ENCODE results near the gene HNRNPLL. TPM values are rescaled to one million over a fixed set of nuclear protein-coding genes. Genes with fewer than 3 reads are reported as not detected.
A peak's percentile ranks its signal among the peaks of the same experiment; 100 is the strongest.

HNRNPLL gene
- total RNA-seq, 1 donor from 2014 or later = 47.9 TPM

DNA sequence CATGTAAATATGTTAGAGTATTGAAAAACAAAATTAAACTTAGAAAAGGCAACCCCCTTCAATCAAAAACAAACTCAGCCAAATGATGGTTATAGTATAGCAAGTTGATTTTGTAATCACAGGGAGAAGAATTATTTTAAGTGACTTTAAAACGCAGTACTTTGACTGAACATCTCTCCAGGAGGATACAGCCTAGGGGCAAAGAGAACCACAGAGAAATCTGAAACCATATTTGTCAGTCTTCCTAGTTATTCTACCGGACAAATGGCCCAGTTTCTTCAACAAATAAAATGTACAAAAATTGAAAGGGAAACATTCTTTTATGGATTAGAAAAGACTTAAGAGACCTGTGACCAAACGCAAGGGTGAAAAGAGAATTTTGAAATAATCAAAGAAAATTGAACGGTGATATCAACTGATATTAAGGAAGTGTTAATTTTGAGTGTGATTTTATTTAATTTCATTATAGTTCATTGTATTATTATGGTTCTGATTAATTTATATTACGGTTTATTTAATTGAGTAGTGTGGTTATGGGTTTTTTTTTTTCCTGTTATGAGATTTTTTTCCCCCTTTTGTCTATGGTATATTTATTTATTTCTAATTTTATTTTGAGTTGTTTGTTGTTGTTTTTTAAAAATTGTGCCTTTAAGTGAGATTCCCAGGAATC lies 75.3 kb downstream of the HNRNPLL start:
- no peak for DNase-seq

DNA sequence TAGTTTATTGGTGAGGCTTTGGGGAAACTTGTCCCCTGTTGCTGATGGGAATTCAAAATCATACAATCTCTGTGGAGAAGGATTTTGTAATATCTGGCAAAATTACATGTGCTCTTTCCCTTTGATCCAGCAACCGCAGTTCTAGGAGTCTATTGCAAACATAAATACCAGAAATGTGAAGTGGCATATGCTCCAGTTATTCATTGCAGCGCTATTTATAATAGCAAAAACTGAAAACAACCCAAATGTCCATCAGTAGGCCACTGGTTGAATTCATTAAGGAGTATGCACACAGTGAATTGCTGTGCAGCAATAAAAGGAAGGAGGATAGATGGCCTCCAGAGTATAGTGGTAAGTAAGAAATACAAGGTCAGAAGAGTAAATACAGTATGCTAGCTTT lies 76.5 kb downstream of the HNRNPLL start:
- no peak for DNase-seq

DNA sequence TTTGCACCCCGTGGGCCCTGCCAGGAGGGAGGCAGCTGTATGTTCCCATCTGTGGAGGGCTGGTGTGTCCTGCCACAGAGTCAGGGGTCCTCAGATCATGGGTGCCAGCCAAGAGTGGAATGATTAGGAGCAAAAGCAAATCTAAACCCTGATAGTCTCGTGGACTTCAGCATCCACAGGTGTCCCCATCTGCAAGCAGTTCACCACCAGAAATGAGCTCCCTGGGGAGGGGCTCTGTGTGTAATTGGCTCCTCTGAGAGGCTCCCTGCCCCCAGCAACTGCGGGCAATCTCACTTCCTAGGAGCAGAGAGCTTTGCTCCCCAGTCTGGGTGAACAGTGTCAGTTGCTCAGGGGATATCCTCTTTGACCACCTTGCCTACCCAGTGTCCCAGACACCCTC lies 78.1 kb downstream of the HNRNPLL start:
- no peak for DNase-seq

DNA sequence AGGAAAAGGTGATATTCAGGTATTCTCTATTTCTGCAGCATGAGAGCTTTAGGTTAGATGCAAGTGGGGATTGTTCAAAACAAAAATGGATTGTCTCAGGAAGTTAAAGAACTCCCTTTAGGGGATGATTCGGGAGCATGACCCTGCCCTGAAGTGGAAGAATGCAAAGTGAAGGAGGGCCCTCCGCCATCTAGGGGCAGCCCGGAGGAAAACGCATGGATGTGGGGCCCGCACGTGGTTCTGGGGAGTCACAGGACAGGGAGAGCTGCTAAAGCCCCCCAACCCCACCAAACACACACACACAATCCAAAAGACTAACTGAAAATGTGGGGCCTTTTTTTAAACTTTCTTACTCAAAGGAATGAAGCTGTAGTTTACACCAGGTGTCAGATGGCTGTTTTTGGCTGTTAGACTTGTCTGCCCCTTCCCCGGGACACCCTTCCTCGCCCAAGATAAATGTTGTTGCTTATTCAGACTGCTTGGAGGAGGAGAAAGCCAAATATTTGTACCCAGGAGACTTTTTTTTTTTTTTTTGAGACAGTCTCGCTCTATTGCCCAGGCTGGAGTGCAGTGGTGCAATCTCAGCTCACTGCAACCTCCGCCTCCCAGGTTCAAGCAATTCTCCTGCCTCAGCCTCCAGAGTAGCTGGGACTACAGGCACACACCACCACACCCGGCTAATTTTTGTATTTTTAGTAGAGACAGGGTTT lies 78.8 kb downstream of the HNRNPLL start:
- no peak for DNase-seq

DNA sequence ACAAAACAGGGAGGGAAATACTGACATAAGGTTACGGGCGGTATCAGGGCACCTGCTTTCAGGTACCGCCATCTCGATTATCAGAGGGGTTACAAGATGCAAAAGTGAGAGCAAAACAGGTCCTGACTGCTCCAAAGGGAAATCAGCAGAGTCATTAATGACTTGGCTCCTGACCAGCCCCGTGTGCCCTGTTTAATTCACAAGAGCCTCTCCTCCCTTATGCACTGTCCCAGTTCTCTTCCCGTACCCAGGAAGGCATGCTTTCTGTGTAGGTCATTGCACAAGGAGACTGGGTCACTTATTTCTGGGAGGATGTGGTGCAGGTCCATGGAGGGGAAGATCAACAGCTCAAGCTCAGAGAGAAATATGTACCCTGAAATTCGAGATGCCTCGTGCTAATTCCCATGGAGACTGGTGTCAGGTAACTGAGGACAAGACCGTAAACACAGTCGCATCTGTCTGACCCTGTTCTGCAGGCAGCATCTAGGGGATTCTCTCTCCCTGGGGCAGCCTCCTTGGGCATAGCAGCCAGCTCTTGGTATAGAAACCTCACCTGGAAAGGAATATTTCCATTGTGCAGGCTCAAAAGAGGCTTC lies 79.9 kb downstream of the HNRNPLL start:
- no peak for DNase-seq

DNA sequence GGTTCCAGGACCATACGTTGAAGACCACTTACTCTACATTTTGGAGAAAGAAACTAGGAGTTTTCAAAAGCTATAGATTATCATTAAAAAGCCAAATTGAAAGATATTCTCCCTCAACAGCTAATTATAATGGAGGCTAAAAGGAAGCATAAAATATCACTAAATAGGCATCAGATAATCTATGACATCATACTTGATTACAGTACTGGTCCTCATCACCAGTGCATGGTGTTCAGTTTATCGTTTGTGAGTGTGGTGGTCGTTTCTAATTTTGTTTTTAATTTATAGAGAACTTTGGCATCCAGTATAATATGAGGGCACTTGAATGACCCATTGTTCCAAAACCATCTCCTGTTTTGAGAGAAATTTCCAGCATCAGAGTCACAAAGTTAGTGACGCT lies 80.9 kb downstream of the HNRNPLL start:
- DNase-seq = no peak

DNA sequence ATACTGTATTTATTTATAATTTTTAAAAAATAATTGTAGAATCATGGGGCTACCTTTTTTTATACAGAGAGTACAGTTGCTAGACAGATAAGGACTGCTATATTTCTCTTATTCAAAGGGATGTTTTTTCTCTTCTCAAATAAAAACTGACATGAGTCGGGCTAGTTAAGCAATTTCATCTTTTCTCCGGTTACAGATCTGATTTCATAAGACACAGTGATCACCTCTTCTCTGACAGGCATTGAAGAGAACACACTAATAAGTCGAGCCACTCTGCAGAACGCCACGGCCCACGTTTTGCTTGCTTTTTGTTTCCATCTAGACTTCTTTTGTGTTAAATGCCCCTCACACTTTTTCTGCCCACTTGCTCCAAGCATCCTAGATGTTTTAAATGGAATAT lies 85.4 kb downstream of the HNRNPLL start:
- no peak for DNase-seq

DNA sequence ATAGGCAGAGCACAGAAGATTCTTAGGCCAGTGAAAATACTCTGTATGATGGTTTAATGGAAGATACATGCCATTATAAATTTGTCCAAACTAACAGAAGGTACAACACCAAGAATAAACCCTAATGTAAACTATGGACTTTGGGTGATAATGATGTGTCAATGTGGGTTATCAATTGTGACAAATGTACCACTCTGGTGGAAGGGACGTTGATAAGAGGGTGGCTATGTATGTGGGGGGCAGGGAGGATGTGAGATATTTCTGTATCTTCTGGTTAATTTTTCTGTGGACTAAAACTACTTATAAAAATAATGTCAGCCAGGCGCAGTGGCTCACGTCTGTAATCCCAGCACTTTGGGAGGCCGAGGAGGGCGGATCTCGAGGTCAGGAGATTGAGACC lies 86.2 kb downstream of the HNRNPLL start:
- DNase-seq = no peak

DNA sequence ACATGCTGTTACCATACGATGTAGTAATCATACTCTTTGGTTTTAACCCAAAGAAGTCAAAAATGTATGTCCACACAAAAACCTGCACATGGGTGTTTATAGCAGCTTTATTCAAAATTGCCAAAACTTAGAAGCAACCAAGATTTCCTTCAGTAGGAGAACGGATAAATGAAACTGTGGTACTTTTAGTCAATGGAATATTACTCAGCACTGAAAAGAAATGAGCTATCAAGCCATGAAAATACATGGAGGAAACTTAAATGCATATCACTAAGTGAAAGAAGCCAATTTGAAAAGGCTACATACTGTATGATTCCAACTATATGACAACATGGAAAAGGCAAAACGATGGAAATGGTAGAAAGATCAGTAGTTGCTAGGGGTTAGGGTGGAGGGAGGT lies 86.6 kb downstream of the HNRNPLL start:
- DNase-seq = no peak

DNA sequence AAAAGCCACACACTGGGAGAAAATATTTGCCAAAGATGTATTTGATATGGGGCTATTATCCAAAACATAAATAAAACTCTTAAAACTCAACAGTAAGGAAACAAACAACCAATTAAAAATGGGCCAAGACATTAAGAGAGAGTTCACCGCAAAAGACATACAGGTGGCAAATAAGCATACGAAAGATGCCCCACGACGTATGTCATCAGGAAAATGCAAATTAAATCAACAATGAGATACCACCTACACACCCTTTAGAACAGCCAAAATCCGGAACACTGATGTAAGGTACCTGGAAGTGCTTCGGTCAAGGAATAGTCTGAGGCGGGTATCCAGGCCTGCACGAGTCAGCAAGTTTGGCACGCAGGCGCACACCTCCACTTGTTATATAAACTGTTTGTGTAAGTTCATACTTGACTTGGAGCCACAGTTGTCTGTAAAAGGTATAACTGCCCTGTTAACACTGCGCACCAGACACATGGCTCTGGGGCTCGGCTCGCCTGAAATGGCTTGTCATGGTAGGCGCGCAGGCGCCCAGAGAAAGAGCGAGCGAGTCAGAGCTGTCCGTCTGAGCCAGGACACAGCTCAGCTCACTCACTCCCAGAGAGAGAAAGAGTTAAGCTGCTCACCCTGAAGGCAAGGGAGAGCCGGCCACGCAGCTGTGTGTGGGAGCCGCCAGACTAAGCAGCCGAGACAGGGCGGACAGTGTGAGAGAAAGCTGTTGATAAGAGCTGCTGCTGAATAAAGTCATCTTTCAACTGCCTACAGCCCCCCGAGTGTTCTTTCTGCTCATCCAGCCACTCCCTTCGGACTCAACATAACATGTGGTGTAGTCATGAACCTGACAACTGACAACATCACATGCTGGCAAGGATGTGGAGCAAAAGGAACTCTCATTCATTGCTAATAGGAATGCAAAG lies 87.3 kb downstream of the HNRNPLL start:
- DNase-seq = peak; percentile 75

DNA sequence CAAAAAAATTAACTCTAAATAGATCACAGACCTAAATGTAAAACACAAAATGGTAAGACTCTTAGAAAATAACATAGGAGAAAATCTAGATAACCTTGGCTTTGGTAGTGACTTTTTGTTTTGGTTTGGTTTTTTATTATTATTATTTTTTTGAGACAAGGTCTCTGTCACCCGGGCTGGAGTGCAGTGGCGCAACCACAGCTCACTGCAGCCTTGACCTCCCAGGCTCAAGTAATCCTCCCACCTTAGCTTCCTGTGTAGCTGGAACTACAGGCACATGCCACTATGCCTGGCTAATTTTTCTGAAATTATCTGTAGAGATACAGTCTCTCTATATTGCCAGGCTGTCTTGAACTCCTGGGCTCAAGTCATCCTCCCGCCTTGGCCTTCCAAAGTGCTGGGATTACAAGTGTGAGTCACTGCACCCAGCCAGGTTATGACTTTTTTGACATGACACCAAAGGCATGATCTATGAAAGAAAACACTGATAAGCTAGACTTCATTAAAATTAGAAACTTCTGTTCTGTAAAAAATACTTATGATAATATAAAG lies 88.0 kb downstream of the HNRNPLL start:
- no peak for DNase-seq

DNA sequence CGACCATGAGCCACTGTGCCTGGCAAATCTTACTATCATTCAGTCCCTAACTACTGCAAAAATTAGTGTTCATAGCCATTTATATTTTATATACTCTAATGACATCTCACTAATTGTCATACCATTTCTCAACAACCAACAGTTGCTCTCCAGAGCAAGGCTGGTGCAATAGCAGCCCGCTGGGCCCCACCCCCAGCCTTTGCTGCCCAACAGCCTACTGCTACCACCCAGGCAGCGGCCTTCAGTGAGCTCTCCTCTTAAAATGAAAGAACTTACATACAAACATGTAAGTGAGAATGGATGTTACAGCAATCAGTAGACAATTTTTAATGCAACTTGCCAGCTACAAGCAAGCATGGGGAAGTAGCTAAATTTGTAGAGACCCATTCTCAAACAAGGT lies 90.5 kb downstream of the HNRNPLL start:
- DNase-seq = no peak

Other genes starting within 250 kb of the HNRNPLL start
- gene ATL2, start 225.7 kb downstream of the HNRNPLL start, total RNA-seq = 183 TPM
- 19.7 TPM for gene GALM, start 63.2 kb upstream of the HNRNPLL start, total RNA-seq
- gene SRSF7, start 148.4 kb upstream of the HNRNPLL start, total RNA-seq = 113 TPM
- gene GEMIN6, start 175.3 kb upstream of the HNRNPLL start, total RNA-seq = 10.4 TPM